ENCODE measurements around the gene CAT.

The CAT gene

DNA sequence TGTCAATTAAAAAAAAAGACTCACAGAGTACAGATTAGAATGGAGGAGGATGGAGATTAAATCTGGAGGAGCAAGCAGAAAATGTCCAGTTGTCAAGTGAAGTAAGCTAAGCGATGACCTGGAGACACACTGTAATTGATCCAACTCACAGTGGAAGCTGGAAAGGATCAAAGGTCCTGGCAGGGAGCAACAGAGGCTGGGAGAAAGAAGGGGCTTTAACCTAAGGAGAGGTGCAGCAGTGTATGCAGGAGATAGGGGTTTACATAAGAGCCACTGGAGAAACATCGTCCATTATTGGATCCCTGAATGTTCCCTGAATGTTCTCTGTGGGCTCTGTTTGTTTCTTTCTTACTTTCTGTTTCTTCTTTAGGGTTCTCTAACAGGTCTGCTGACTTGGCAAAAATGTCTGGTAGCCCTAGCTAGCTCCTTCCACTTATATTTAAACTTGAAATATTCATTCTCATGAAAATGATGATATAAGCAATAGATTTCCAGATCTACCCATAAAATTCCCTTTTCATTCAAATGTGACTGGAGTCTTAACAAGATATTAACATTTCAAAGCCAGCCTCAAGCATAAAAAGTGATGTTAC is 30.1 kb upstream of the CAT start:
- Histone ChIP-seq H3K4me3 (replicated peaks; ENCODE audit: insufficient read depth, low read length) (no peak overlapping the region), H3K27ac (replicated peaks) (no peak overlapping the region), H3K27me3 (ENCODE audit: insufficient read depth, poor library complexity, severe bottlenecking) (no peaks in the 10 kb centered on the region)
- no peak for DNase-seq (ENCODE audit: low read depth in 1 of 2, low spot score in 1 of 2)
- TF ChIP-seq GABPA (IDR thresholded peaks at IDR 0.05; ENCODE audit: low read depth): no peak
- no peak for TF ChIP-seq POLR2AphosphoS5 (IDR thresholded peaks at IDR 0.05; ENCODE audit: low read depth)
- no peak for TF ChIP-seq SPI1 (IDR thresholded peaks at IDR 0.05; ENCODE audit: borderline replicate concordance, low read depth)
- TF ChIP-seq, protein P1, sequence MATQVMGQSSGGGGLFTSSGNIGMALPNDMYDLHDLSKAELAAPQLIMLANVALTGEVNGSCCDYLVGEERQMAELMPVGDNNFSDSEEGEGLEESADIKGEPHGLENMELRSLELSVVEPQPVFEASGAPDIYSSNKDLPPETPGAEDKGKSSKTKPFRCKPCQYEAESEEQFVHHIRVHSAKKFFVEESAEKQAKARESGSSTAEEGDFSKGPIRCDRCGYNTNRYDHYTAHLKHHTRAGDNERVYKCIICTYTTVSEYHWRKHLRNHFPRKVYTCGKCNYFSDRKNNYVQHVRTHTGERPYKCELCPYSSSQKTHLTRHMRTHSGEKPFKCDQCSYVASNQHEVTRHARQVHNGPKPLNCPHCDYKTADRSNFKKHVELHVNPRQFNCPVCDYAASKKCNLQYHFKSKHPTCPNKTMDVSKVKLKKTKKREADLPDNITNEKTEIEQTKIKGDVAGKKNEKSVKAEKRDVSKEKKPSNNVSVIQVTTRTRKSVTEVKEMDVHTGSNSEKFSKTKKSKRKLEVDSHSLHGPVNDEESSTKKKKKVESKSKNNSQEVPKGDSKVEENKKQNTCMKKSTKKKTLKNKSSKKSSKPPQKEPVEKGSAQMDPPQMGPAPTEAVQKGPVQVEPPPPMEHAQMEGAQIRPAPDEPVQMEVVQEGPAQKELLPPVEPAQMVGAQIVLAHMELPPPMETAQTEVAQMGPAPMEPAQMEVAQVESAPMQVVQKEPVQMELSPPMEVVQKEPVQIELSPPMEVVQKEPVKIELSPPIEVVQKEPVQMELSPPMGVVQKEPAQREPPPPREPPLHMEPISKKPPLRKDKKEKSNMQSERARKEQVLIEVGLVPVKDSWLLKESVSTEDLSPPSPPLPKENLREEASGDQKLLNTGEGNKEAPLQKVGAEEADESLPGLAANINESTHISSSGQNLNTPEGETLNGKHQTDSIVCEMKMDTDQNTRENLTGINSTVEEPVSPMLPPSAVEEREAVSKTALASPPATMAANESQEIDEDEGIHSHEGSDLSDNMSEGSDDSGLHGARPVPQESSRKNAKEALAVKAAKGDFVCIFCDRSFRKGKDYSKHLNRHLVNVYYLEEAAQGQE (IDR thresholded peaks at IDR 0.05; ENCODE audit: insufficient replicate concordance, low read depth): no peak
- TF ChIP-seq, protein P2, sequence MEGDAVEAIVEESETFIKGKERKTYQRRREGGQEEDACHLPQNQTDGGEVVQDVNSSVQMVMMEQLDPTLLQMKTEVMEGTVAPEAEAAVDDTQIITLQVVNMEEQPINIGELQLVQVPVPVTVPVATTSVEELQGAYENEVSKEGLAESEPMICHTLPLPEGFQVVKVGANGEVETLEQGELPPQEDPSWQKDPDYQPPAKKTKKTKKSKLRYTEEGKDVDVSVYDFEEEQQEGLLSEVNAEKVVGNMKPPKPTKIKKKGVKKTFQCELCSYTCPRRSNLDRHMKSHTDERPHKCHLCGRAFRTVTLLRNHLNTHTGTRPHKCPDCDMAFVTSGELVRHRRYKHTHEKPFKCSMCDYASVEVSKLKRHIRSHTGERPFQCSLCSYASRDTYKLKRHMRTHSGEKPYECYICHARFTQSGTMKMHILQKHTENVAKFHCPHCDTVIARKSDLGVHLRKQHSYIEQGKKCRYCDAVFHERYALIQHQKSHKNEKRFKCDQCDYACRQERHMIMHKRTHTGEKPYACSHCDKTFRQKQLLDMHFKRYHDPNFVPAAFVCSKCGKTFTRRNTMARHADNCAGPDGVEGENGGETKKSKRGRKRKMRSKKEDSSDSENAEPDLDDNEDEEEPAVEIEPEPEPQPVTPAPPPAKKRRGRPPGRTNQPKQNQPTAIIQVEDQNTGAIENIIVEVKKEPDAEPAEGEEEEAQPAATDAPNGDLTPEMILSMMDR (IDR thresholded peaks at IDR 0.05; ENCODE audit: insufficient read depth, low read length): no peak

DNA sequence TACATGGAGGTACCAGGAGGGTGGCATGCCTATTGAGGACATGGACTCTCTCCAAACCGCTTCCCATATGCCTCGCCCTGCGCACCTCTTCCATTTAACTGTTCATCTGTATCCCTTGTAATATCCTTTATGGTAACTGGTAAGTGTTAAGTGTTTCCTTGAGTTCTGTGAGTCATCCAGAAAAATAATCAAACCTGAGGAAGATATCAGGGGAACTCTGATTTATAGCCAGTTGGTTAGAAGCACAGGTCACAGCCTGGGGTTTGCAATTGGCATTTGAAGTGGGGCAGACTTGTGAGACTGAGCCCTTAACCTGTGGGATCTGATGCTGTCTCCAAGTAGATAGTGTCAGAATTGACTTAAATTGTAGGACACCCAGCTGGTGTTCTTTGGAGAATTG is 27.6 kb upstream of the CAT start:
- H3K27me3 ChIP-seq (ENCODE audit: insufficient read depth, poor library complexity, severe bottlenecking): no peaks in the 10 kb centered on the region
- no peak for TF ChIP-seq SPI1 (IDR thresholded peaks at IDR 0.05; ENCODE audit: borderline replicate concordance, low read depth)
- TF ChIP-seq, protein P2 (IDR thresholded peaks at IDR 0.05; ENCODE audit: insufficient read depth, low read length): no peak
- TF ChIP-seq GABPA (IDR thresholded peaks at IDR 0.05; ENCODE audit: low read depth): no peak
- H3K4me3 ChIP-seq (replicated peaks; ENCODE audit: insufficient read depth, low read length): no peak overlapping the region
- H3K27ac ChIP-seq (replicated peaks): no peak overlapping the region
- no peak for DNase-seq (ENCODE audit: low read depth in 1 of 2, low spot score in 1 of 2)

DNA sequence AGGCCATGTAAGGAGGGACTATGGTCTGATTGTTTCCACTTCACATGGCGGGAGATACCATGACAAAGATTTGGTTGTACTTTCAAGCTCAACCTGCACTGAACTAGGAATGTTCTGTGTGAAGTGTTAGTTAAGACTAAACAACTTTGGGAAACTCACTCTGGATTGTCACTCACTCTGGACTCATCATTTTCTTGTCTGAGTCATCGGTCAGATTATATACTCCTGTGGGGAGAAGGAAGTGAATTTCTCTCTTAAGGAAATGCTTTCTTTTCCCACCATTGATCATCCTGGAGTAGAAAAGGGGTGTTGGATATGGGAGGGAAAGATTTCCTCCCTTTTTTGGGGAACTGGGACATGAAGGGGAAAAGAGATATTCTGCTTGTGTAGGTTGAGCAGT is 26.9 kb upstream of the CAT start:
- no peaks in the 10 kb centered on the region for H3K27me3 ChIP-seq (ENCODE audit: insufficient read depth, poor library complexity, severe bottlenecking)
- no peak for DNase-seq (ENCODE audit: low read depth in 1 of 2, low spot score in 1 of 2)
- no peak overlapping the region for H3K27ac ChIP-seq (replicated peaks)
- no peak overlapping the region for H3K4me3 ChIP-seq (replicated peaks; ENCODE audit: insufficient read depth, low read length)
- TF ChIP-seq, protein P2 (IDR thresholded peaks at IDR 0.05; ENCODE audit: insufficient read depth, low read length): no peak
- TF ChIP-seq, protein P1 (IDR thresholded peaks at IDR 0.05; ENCODE audit: insufficient replicate concordance, low read depth): no peak
- TF ChIP-seq POLR2AphosphoS5 (IDR thresholded peaks at IDR 0.05; ENCODE audit: low read depth) (no peak), GABPA (IDR thresholded peaks at IDR 0.05; ENCODE audit: low read depth) (no peak), SPI1 (IDR thresholded peaks at IDR 0.05; ENCODE audit: borderline replicate concordance, low read depth) (no peak)

DNA sequence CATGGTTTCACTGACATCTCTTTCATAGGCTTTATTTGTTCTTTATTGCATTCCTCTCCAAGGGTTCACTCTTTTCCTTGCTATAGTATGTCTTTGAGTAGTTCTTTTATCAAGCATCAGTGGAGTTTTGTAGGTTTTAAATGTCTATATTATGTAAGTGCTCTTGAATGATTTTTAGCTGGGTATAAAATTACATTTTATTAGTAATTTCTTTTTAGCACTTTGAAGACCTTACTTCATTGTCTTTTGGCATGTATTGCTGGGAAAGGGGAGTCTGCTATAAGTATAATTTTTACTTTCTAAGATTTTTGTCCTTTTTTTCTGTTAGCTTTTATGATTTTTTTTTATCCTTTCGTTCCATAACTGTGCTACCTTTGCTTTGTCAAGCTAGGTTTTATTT is 25.5 kb upstream of the CAT start:
- TF ChIP-seq GABPA (IDR thresholded peaks at IDR 0.05; ENCODE audit: low read depth) (no peak), SPI1 (IDR thresholded peaks at IDR 0.05; ENCODE audit: borderline replicate concordance, low read depth) (no peak), POLR2AphosphoS5 (IDR thresholded peaks at IDR 0.05; ENCODE audit: low read depth) (no peak)
- TF ChIP-seq, protein P1 (IDR thresholded peaks at IDR 0.05; ENCODE audit: insufficient replicate concordance, low read depth): no peak
- TF ChIP-seq, protein P2 (IDR thresholded peaks at IDR 0.05; ENCODE audit: insufficient read depth, low read length): no peak
- Histone ChIP-seq H3K4me3 (replicated peaks; ENCODE audit: insufficient read depth, low read length) (no peak overlapping the region), H3K27me3 (ENCODE audit: insufficient read depth, poor library complexity, severe bottlenecking) (no peaks in the 10 kb centered on the region), H3K27ac (replicated peaks) (no peak overlapping the region)
- no peak for DNase-seq (ENCODE audit: low read depth in 1 of 2, low spot score in 1 of 2)
